ENCODE results near the gene MSRB3. TPM values are rescaled to one million over a fixed set of nuclear protein-coding genes. Genes with fewer than 3 reads are reported as not detected.

The MSRB3 gene
- total RNA-seq, 1 experiment from 2014 or later = 31.1 TPM

GRCh38 chr12:65392491-65392890 is 114.0 kb downstream of the MSRB3 start:
- no peak for TF ChIP-seq CTCF (IDR thresholded peaks at IDR 0.05; ENCODE audit: unreplicated experiment)
- DNase-seq (ENCODE audit: unreplicated experiment) = no peak
- Mint-ChIP-seq H3K36me3 (ENCODE audit: insufficient read depth, unreplicated experiment) (peaks cover 5% of the 10 kb centered on the region), H3K9me3 (ENCODE audit: unreplicated experiment) (peaks cover 8% of the 10 kb centered on the region), H3K27me3 (ENCODE audit: insufficient read depth, unreplicated experiment) (no peaks in the 10 kb centered on the region), H3K27ac (ENCODE audit: low read depth, unreplicated experiment) (no peak overlapping the region), H3K4me3 (ENCODE audit: unreplicated experiment) (no peak overlapping the region), H3K4me1 (ENCODE audit: insufficient read depth, unreplicated experiment) (no peaks in the 10 kb centered on the region)
- ChIA-PET POLR2A (no interaction called here), CTCF (interaction anchor here (0.6 kb wide), 1 partner anchor 573 kb away, joined by 3 read pairs; no protein-coding TSS in a partner anchor)
- no TSS peak for BruUV-seq (replicated peaks)
- intact Hi-C loops (cut with micrococcal nuclease) = no loop called here

- Mint-ChIP-seq H3K4me3 (ENCODE audit: unreplicated experiment) (no peak overlapping the region), H3K36me3 (ENCODE audit: insufficient read depth, unreplicated experiment) (no peaks in the 10 kb centered on the region), H3K4me1 (ENCODE audit: insufficient read depth, unreplicated experiment) (no peaks in the 10 kb centered on the region), H3K27ac (ENCODE audit: low read depth, unreplicated experiment) (no peak overlapping the region), H3K27me3 (ENCODE audit: insufficient read depth, unreplicated experiment) (no peaks in the 10 kb centered on the region), H3K9me3 (ENCODE audit: unreplicated experiment) (peaks cover 22% of the 10 kb centered on the region)
- BruUV-seq (replicated peaks) = no TSS peak
- ChIA-PET CTCF (no interaction called here), POLR2A (no interaction called here)
- no peak for DNase-seq (ENCODE audit: unreplicated experiment)
- intact Hi-C loops (cut with micrococcal nuclease) = no loop called here
- TF ChIP-seq CTCF (IDR thresholded peaks at IDR 0.05; ENCODE audit: unreplicated experiment) = no peak
These were observed 124.7 kb downstream of the MSRB3 start for GRCh38 chr12:65403188-65403587.

- no peak overlapping the region for H3K4me3 Mint-ChIP-seq (ENCODE audit: unreplicated experiment)
- no peaks in the 10 kb centered on the region for H3K9me3 Mint-ChIP-seq (ENCODE audit: unreplicated experiment)
- no peaks in the 10 kb centered on the region for H3K36me3 Mint-ChIP-seq (ENCODE audit: insufficient read depth, unreplicated experiment)
- no peak for TF ChIP-seq CTCF (IDR thresholded peaks at IDR 0.05; ENCODE audit: unreplicated experiment)
- DNase-seq (ENCODE audit: unreplicated experiment) = no peak
- no peak overlapping the region for H3K27ac Mint-ChIP-seq (ENCODE audit: low read depth, unreplicated experiment)
- BruUV-seq (replicated peaks) = no TSS peak
- peaks cover 3% of the 10 kb centered on the region for H3K4me1 Mint-ChIP-seq (ENCODE audit: insufficient read depth, unreplicated experiment)
- CTCF ChIA-PET = interaction anchor here (0.6 kb wide), 1 partner anchor 48 kb away, joined by 3 read pairs; no protein-coding TSS in a partner anchor
- intact Hi-C loops (cut with micrococcal nuclease) = no loop called here
- POLR2A ChIA-PET = no interaction called here
- H3K27me3 Mint-ChIP-seq (ENCODE audit: insufficient read depth, unreplicated experiment) = no peaks in the 10 kb centered on the region
These were observed 129.1 kb downstream of the MSRB3 start for GRCh38 chr12:65407388-65408149.

- H3K36me3 Mint-ChIP-seq (ENCODE audit: insufficient read depth, unreplicated experiment) = no peaks in the 10 kb centered on the region
- no peak overlapping the region for H3K4me3 Mint-ChIP-seq (ENCODE audit: unreplicated experiment)
- intact Hi-C loops (cut with micrococcal nuclease) = no loop called here
- DNase-seq (ENCODE audit: unreplicated experiment) = no peak
- no peaks in the 10 kb centered on the region for H3K27me3 Mint-ChIP-seq (ENCODE audit: insufficient read depth, unreplicated experiment)
- CTCF ChIA-PET = no interaction called here
- H3K27ac Mint-ChIP-seq (ENCODE audit: low read depth, unreplicated experiment) = no peak overlapping the region
- H3K9me3 Mint-ChIP-seq (ENCODE audit: unreplicated experiment) = no peaks in the 10 kb centered on the region
- TF ChIP-seq CTCF (IDR thresholded peaks at IDR 0.05; ENCODE audit: unreplicated experiment) = no peak
- POLR2A ChIA-PET = no interaction called here
- H3K4me1 Mint-ChIP-seq (ENCODE audit: insufficient read depth, unreplicated experiment) = peaks cover 3% of the 10 kb centered on the region
- BruUV-seq (replicated peaks) = no TSS peak
These were observed 130.0 kb downstream of the MSRB3 start for GRCh38 chr12:65408441-65408840.

All from MCF 10A (cell line).